Occipital lobe (tissue), 2 donors: ENCODE results near the gene FGD3. TPM values are rescaled to one million over a fixed set of nuclear protein-coding genes. Genes with fewer than 3 reads are reported as not detected.
"Not testable (repeated sequence)": the region's sequence is repeated elsewhere in the genome, so short reads cannot be mapped to it uniquely, and the experiment has no call there.

Source experiments
- DNase-seq: peaks from one replicate; lab custom pipeline; 2025; lab: John Stamatoyannopoulos, UW
- total RNA-seq: library from RNA; depleted of rRNA; stranded (reverse); fragments of >200 nt; gene quantifications from one replicate; pipeline ENCODE4 v1.2.3, GENCODE V29; 2014

The FGD3 gene
- total RNA-seq, 1 donor from 2014 or later: 14.2 TPM

GRCh38 chr9:93009337-93010015 is 62.2 kb downstream of the FGD3 start:
- no peak for DNase-seq

- no peak for DNase-seq
Observed at GRCh38 chr9:93010056-93010455, 62.7 kb downstream of the FGD3 start.

- no peak for DNase-seq
Observed at GRCh38 chr9:93010704-93011103, 63.4 kb downstream of the FGD3 start.

DNA sequence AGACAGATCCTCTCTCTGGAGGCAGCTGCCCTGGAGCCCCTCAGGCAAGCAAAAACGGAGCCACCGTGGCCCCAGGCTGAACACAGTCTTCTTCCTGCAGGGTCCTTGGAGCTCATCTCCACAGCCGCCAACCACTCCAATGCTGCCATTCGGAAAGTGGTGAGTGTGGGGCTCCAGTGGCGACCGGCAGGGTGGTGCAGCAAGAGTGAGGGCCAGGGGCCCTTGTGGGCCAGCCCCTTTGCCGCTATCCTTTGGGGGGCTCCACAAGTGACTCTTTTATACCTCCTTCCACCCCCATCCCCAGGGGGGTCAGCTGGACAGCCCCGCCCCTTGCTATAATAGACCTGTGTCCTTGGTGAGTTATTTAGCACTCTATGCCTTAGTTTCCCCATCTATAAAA is 63.8 kb downstream of the FGD3 start:
- no peak for DNase-seq

DNA sequence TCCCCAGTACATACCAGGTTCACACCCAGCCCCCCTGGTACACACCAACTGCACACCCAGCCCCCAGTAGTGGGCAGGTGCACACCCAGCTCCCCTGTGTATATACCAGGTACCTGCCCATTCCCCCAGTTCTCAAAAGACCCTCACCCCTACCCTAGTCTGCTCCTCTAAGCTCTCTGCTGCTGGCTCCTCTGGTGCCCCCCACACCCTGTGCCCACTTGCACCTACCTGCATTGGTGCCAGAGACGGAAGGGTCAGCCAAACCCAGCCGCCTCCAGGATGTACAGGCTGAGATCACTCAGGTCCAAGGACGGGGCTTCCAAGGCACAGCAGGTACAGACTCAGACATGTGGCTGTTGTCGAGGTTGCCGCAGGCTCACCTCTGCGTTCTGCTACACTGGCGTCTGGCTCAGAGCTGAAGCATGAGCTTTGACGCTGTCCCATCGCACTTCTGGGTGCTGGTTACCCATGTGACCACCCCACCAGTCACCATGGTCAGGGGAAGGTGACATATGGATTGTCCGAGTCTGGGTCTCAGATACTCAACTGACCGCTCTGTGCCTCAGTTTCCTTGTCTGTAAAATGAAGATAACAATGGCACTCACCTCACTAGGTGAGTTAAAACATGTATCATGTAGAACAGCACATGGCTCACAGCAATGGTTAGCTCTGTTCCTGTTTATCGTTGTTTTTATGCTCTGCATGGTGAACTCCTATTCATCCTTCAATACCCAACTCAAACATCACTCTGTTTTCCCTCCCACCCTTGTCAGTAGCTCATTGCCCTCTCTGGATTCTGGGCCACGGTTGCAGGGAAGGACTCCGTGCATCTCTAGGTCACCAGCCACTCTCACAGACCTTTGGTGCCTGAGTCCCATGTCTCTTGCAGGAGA is 65.9 kb downstream of the FGD3 start:
- no peak for DNase-seq

DNA sequence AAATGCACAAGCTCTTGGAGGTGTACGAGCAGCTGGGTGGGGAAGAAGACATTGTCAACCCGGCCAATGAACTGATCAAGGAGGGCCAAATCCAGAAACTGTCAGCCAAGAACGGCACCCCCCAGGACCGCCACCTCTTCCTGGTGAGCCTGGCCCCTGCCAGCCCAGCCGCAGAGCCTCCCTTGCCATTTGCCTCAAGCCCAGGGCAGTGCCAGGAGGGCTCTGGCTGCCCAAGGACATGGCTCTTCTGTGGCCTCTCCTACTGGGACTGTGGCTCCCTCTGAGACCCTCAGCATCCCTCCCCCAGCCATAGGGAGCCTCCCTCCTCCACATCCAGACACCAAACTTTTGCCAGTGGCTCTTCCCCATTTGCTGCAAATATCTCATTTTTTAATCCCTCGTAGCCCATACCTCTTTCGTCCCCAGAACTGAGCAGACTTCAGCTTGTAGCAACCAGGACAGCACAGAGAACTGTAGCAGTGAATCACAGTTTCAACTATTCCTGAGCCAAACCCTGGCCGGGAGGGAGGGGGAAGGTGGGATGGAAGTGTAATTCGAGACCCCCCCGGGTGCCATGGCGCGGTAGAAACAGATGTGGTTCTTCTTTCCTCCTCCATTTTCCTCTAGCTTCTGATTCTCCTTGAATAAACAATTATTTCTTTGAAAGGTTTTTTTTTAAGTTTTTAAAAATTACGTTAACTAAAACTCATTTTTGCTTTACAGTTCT is 66.7 kb downstream of the FGD3 start:
- DNase-seq: no peak

DNA sequence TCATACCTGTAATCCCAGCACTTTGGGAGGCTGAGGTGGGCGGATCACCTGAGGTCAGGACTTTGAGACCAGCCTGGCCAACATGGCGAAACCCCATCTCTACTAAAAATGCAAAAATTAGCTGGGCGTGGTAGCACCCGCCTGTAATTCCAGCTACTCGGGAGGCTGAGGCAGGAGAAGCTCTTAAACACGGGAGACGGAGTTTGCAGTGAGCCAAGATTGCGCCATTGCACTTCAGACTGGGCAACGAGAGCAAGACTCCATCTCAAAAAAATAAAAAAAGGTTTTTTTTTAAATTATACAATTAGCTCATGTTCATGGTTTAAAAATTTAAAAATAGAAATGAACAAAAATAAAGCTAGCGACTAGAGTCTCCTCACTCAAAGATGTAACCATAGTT is 67.9 kb downstream of the FGD3 start:
- not testable (repeated sequence) for DNase-seq

DNA sequence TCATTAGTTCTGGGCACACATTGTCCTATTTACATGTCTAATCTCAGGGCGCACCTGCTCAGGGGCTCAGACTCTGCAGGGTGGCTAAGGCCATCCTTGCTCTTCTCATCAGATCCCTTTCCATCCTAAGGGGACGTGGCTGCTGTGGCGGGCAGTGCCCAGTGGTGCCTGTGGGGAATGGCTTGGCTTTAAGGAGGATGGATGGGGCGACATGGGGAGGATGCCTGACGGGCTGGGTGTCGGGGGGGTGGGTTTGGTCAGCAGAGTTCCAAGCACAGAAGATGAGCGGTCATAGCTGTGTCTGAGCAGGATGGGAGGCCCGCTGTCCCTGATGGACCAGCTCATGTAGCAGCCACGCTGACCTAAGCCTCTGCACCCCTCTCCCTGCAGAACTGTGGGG is 70.3 kb downstream of the FGD3 start:
- no peak for DNase-seq

DNA sequence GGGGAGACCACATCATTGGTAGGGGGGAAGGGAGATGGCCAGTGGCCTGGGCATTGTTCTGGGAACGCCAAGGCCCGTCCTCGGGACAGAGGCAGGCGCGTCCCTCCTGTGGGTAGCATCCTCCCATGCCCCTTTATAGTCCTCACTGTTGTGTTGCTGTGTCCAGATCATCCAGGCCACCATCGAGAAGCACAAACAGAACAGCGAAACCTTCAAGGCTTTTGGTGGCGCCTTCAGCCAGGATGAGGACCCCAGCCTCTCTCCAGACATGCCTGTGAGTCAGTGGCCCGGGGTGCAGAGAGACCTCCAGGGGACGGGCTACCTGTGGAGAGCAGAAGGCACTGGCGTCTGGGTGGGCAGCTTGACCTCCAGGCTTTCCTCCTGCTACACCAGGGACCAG is 72.8 kb downstream of the FGD3 start:
- no peak for DNase-seq

DNA sequence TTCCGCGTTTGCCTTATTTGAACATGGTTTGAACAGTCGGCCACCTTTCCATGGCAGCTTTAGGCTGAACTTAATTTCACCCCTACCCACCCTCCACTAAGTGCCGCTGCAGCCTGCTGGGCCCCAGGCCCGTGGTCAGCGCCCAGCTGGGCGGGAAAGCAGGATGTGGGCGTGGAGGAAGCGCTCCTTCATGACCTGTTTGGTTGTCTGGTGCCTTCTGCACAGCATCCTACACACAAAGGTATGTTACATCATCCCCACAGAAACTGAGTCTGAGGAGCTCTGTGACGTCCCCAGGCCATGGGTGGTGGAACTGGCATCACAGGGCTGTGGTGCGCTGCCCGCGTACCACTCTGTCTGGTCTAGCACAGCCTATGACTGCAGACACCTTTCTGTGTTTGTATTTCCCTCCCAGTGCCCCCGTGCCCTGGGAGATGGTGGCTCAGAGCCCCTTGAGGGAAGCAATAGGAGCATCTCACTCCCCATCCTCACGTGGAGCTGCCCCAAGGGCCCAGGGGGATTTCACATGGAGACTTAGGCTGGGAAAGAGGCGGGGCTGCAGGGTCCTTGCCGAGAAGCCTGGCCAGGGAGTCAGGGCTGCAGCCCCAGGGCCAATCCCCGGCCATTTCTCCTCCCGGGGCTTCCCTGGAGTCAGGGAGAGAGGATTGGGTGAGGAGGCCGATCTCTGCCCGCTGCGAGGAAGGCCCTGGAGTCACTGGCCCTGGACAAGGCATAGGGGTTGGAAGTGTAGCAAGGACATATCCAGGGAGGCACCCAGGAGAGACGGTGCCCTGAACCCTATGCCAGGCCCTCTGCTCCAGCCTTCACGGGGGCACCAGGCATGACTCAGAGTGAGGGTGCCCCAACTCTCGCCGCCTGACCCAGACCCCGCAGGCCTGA is 73.7 kb downstream of the FGD3 start:
- DNase-seq: no peak

- no peak for DNase-seq
Observed at GRCh38 chr9:93022066-93022465, 74.7 kb downstream of the FGD3 start.

DNA sequence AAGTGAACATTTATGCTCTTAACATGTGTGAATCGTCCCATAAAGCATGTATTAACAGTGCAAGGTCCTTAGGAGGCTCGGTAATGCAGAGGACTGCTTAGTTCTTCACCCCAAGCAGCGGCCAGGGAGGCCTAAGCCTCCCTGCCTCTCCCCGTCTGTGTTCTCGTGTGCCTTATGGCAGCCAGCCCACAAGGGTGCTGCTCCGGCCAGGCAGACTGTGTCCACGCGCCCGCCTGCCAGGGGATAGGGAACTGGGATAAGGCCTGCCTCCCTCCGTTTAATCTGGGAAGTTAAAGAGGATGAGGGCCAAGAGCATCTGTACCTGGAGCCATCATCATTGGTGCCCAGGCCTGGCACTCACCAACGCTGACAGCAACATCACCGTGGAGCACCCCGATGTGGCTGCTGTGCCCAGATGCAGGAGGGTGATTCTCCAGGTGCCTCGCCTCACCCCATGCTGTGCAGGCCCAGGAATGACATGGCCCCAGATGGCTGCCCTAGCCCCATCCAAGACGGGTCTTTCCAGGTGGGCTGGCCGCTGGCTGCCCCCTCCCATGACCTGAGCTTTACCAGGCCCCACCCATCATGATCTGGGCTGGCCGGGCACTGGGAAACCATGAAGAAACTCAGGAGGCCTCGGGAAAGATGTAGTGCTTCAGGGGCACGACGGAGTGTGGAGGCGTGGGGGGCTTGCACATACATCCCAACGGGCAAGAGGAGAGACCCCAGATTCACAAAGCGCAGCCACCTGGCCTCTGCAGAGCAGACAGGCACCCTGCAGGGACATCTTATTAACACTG is 75.6 kb downstream of the FGD3 start:
- DNase-seq: no peak

GRCh38 chr9:93023521-93023815 is 76.1 kb downstream of the FGD3 start:
- no peak for DNase-seq

DNA sequence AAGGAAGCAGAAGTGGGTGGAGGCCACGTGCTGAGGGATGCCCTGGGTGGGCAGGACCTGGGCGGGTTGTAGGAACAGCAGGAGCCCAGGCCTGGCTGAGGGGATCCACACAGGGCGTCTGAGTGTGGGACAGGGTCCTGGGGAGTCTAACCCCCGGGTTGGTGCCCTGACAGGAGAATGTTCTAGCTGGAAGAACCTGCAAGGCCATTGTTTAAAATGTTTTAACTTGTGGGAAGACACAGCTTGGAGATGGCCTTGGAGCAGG is 77.3 kb downstream of the FGD3 start:
- no peak for DNase-seq

GRCh38 chr9:93024986-93025630 is 77.8 kb downstream of the FGD3 start:
- DNase-seq: no peak

- DNase-seq: no peak
Observed at GRCh38 chr9:93025736-93026135, 78.4 kb downstream of the FGD3 start.

GRCh38 chr9:93026640-93027039 is 79.3 kb downstream of the FGD3 start:
- DNase-seq: no peak

DNA sequence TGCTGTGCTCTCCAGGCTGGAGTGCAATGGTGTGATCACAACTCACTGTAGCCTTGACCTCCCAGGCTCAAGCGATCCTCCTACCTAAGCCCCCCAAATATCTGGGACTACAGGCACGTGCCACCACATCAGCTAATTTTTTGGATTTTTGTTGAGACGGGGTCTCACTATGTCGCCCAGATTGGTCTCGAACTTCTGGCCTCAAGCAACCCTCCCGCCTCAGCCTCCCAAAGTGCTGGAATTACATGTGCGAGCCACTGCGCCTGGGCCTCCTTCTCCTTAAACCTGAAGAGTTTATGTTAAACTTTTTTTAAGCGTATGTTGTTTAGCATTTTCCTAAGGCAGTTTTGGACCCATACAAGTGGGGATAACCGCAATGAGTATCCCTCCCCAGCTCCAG is 80.4 kb downstream of the FGD3 start:
- DNase-seq: no peak

DNA sequence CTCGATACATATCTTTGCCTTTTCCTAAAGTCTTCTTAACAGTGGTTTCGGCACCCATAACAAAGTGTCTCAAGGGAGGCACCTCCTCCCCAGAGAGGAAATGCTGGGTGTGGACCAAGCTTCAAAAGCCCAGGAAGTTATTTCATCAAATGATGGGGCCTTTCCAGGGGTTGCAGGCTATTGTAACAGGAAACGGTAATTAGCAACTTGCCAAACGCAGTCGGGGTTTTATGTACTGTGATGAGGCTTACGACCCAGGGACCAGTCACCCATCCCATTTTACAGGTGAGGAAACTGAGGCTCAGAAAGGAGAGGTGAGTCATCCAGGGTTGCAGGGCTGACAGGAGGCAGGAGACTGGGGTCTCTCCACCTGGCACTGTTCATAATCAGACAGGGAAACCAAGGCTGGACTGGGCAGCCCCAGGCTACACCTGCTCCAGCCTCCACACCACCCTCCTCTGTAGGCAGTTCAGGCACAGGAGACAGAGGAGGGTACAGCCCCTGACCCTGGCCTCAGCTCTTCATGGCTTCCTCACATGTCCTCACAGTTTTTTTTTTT is 81.2 kb downstream of the FGD3 start:
- DNase-seq: no peak
